Memory B cell (primary cell): ENCODE results near the gene NTPCR.

Experiments used
- ATAC-seq: fragments of 150-1000 bp; cut with Tn5 transposase; 2 replicates; pipeline ENCODE4 v1.10.0; 2021; ENCODE audit warnings: low read depth, mild to moderate bottlenecking, moderate library complexity
- DNase-seq, 2 donors: peaks; one replicate each; pipeline ENCODE4 v3.0.0; 2022; ENCODE audit warnings: low spot score in 2 of 2
- H3K27ac Mint-ChIP-seq: one replicate; pipeline ENCODE4 v1.8.0; 2022; ENCODE audit warnings: mild to moderate bottlenecking, moderate library complexity, mixed read lengths
- H3K27me3 Mint-ChIP-seq: one replicate; pipeline ENCODE4 v1.8.0; 2022; ENCODE audit warnings: mixed read lengths
- H3K36me3 Mint-ChIP-seq: one replicate; pipeline ENCODE4 v1.8.0; 2022; ENCODE audit warnings: mild to moderate bottlenecking, mixed read lengths
- H3K4me1 Mint-ChIP-seq: one replicate; pipeline ENCODE4 v1.8.0; 2022; ENCODE audit warnings: mixed read lengths
- H3K4me3 Mint-ChIP-seq: one replicate; pipeline ENCODE4 v1.8.0; 2022; ENCODE audit warnings: mild to moderate bottlenecking, moderate library complexity, mixed read lengths
- H3K9me3 Mint-ChIP-seq: one replicate; pipeline ENCODE4 v1.8.0; 2022; ENCODE audit warnings: mixed read lengths

The NTPCR gene

DNA sequence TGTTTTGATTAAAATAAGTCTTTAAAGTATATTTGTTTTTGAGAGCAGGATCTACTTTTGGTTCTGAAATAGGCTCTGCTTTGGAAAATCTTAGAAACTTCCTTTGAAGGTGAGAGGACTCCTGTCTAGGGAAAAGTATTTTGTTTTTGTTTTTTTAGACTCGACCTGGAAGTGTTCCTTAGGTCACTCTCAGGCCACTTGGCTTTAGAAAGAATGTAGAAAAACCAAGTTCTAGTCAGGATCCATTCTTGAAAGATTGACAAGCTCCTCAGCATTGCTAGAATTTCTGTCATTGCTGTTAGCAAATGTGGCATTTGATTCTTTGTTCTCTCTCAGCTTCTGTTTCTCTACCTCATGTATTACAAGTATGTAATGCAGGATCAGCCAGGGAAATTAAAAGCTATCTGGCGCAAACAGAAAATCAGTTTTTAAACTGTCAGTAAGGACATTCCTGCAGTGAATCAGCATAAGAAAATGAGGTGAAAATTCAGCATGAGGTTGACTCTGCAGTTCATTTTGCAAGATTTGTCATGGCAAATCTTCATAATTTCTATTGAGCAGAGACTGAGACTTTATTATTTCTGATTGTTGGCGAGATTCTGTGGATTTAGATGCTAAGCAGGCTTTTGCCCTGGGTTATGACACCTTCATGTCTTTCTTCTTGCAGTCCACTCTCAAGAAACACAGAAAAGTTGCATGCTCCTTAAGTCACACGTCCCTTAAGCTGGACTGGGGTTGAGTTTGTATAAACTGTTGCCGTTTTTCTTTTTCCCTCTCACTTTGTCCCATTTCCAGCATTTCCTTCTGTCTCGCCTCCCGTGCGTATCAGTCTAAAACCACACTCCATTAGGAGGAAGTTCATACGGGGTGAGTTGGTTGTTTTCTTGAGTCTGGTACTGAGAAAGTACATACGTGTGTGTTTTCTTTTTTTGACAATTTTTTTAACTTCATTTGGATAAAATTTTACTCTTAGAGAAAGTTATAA is 12.6 kb downstream of the NTPCR start:
- no peaks in the 10 kb centered on the region for H3K27me3 Mint-ChIP-seq
- peaks cover 44% of the 10 kb centered on the region for H3K36me3 Mint-ChIP-seq
- H3K9me3 Mint-ChIP-seq = peaks cover 5% of the 10 kb centered on the region
- H3K27ac Mint-ChIP-seq = no peak overlapping the region
- DNase-seq (no peak), ATAC-seq (no peak)
- peaks cover 7% of the 10 kb centered on the region for H3K4me1 Mint-ChIP-seq
- no peak overlapping the region for H3K4me3 Mint-ChIP-seq

DNA sequence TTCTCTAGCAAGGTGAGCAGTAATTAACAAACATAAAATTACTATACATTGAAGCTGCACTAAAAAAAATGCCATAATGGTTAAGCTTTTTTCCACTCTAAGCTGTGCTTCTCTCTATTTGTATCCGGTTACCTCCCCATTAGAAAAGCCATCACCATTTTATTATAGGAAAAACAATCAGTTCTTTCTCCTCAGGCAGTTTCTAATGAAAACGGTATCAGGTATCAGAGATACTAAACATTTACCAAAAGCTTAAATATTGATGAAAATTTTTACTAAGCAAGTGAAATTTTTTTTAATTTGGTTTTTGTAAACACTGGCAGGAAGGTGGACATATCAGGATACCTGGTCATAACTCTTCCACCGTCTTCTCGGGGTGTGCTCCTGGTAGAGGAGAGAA is 14.2 kb downstream of the NTPCR start:
- no peak overlapping the region for H3K4me3 Mint-ChIP-seq
- no peak for ATAC-seq
- no peak for DNase-seq
- H3K9me3 Mint-ChIP-seq = no peaks in the 10 kb centered on the region
- H3K4me1 Mint-ChIP-seq = peaks cover 7% of the 10 kb centered on the region
- H3K36me3 Mint-ChIP-seq = peaks cover 42% of the 10 kb centered on the region
- no peak overlapping the region for H3K27ac Mint-ChIP-seq
- no peaks in the 10 kb centered on the region for H3K27me3 Mint-ChIP-seq

DNA sequence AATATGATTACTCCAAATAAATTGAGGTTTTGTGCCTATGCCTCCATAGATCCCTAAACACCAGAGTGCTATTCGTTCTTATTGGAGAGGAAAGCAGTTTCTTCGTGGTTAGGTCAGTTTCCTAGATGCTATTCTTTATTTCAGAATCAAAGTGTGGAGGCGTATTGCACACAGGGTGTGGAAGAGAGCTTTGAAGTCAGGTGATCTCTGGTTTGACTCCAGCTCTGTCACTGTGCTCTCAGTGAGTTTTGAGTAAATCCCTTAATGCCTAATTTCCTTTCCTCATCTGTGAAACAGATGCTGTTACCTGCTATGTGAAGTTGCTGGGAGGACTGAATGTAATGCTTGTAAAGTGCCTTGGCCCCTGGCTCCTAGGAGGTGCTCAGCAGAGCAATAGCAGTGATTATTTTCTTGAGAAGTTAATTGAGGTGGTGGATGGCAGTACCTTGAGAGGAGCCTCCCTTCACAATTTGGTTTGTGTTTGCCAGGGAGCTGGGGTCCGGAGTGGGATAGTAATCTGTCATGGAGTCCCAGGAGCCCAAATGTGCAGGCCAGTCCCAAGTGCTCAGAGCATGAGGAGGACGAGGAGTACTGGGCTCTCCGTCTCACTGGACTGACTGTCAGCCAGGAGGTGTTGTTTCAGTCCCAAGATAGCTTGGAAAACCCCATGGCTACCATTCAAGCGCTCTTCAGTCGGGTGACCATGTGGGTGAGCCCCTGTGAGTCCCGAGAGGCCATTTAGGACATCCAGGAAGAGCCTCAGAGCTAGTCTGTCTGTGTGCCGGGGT is 14.9 kb downstream of the NTPCR start:
- no peak overlapping the region for H3K4me3 Mint-ChIP-seq
- no peak for DNase-seq

DNA sequence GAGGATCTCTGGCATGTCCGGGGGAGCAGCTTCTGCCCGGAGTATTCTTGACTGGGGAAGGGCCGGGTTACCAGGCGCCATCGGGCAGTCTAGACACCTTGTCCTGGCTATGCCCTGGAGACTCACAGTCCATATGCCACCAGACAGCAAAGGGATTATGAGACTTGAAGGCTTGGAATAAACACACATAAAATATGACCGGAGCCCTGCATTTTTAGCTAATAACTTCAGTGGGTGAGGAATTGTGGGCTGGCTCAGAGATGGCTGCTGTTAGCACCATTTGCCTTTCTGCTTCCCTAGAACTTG is 15.5 kb downstream of the NTPCR start:
- Mint-ChIP-seq H3K27ac (no peak overlapping the region), H3K27me3 (no peaks in the 10 kb centered on the region), H3K4me3 (no peak overlapping the region), H3K9me3 (no peaks in the 10 kb centered on the region), H3K4me1 (peaks cover 7% of the 10 kb centered on the region), H3K36me3 (peaks cover 49% of the 10 kb centered on the region)
- ATAC-seq (no peak), DNase-seq (no peak)

More for the DNA sequence above, 14.9 kb downstream of the NTPCR start:
- peaks cover 7% of the 10 kb centered on the region for H3K4me1 Mint-ChIP-seq
- no peaks in the 10 kb centered on the region for H3K27me3 Mint-ChIP-seq
- H3K36me3 Mint-ChIP-seq = peaks cover 48% of the 10 kb centered on the region
- no peak overlapping the region for H3K27ac Mint-ChIP-seq
- ATAC-seq = no peak
- no peaks in the 10 kb centered on the region for H3K9me3 Mint-ChIP-seq

DNA sequence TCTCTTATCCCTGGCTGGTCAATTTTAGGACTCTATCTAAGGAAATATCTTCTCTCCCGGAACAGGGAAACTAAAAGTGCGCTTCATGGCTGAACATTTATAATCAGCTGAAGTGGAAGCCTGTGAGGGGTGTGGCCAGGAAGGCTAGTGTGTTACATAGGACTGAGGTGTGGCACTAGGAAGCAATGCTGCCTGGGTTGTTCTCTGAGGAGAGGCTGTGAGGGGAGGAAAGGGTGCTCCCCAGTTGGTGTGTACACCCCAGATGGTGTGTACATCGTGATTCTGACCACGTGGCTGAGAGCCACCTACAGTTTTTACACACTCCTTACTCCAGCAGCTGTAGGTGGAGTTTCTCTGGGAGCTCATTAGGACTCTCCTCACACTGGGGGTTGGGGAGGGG is 16.3 kb downstream of the NTPCR start:
- peaks cover 51% of the 10 kb centered on the region for H3K36me3 Mint-ChIP-seq
- no peaks in the 10 kb centered on the region for H3K9me3 Mint-ChIP-seq
- H3K27ac Mint-ChIP-seq = no peak overlapping the region
- DNase-seq = peak in 1 of 2 donors; percentile 2
- no peak overlapping the region for H3K4me3 Mint-ChIP-seq
- no peak for ATAC-seq
- H3K4me1 Mint-ChIP-seq = peaks cover 4% of the 10 kb centered on the region
- no peaks in the 10 kb centered on the region for H3K27me3 Mint-ChIP-seq

DNA sequence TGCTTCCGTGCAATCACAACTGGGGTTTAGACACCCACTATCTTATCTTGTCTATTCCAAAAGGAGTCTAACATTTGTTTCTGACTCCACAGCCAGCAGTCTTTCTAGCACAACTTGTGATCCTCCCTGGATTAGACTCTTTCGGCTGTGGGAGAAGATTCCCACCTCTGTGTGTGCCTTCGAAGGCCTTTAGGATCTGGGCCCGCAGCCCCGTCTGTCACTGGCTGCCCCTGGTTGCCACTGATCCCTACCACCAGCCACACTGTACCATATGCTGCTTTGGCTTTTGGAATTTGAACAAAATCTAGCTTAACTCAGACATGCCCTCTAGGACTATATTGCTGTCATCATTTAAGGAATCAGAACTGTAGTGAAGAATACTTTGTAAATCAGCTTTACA is 18.0 kb downstream of the NTPCR start:
- H3K4me1 Mint-ChIP-seq = peaks cover 1% of the 10 kb centered on the region
- ATAC-seq (no peak), DNase-seq (no peak)
- H3K36me3 Mint-ChIP-seq = peaks cover 62% of the 10 kb centered on the region
- no peaks in the 10 kb centered on the region for H3K27me3 Mint-ChIP-seq
- no peak overlapping the region for H3K4me3 Mint-ChIP-seq
- no peak overlapping the region for H3K27ac Mint-ChIP-seq
- peaks cover 7% of the 10 kb centered on the region for H3K9me3 Mint-ChIP-seq

DNA sequence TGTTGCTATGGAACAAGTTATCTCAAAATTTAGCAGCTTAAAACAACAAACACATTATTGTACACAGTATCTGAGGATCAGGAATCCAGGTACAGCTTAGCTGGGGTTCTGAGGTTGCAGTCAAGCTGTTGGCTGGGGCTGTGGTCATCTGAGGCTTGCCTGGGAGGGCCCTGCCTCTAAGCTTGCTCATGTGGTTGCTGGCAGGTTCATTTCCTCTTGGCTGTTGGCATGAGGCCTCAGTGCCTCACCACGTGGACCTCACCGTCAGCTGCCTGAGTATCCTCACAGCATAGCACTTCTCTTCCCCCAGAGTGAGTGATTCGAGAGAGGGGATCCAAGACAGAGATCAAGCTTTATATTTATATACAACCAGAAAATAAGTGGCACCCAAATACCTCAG is 18.6 kb downstream of the NTPCR start:
- H3K9me3 Mint-ChIP-seq = peaks cover 11% of the 10 kb centered on the region
- ATAC-seq = no peak
- no peaks in the 10 kb centered on the region for H3K27me3 Mint-ChIP-seq
- no peak for DNase-seq
- no peaks in the 10 kb centered on the region for H3K4me1 Mint-ChIP-seq
- H3K4me3 Mint-ChIP-seq = no peak overlapping the region
- H3K27ac Mint-ChIP-seq = no peak overlapping the region
- H3K36me3 Mint-ChIP-seq = peaks cover 64% of the 10 kb centered on the region

DNA sequence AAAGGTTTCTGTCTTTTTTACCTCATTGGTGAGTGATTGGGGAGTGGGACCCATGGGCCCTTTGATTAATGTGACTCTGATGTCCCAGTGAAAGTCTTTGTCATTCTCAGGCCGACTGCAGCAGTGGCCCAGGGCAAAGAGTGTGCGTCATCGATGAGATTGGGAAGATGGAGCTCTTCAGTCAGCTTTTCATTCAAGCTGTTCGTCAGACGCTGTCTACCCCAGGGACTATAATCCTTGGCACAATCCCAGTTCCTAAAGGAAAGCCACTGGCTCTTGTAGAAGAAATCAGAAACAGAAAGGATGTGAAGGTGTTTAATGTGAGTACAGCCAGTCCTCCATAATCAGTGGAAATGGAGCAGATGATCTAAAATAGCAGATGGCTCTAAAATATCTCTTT is 19.4 kb downstream of the NTPCR start:
- ATAC-seq (no peak), DNase-seq (no peak)
- H3K27me3 Mint-ChIP-seq = no peaks in the 10 kb centered on the region
- H3K36me3 Mint-ChIP-seq = peaks cover 69% of the 10 kb centered on the region
- H3K9me3 Mint-ChIP-seq = peaks cover 13% of the 10 kb centered on the region
- H3K4me3 Mint-ChIP-seq = no peak overlapping the region
- H3K27ac Mint-ChIP-seq = no peak overlapping the region
- no peaks in the 10 kb centered on the region for H3K4me1 Mint-ChIP-seq

DNA sequence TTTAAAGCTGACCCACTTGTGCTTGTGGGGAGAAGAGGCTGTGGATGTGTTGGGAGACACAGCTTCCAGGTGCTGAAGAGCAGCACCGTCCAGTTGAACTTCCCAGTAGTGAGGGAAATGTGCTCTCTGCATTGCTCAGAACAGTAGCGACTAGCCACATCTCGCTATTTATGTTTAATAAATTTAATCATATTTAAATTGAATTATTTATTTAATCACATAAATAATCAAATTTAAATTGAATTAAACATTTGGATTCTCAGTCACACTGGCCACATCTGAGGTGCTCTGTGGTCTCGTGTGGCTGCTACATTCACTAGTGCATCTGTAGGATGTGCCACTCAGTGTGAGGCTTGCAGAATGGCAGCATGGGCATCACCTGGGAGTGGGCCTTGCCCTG is 20.1 kb downstream of the NTPCR start:
- no peaks in the 10 kb centered on the region for H3K27me3 Mint-ChIP-seq
- no peak overlapping the region for H3K27ac Mint-ChIP-seq
- no peak for DNase-seq
- peaks cover 13% of the 10 kb centered on the region for H3K9me3 Mint-ChIP-seq
- no peak overlapping the region for H3K4me3 Mint-ChIP-seq
- H3K36me3 Mint-ChIP-seq = peaks cover 65% of the 10 kb centered on the region
- ATAC-seq = no peak
- no peaks in the 10 kb centered on the region for H3K4me1 Mint-ChIP-seq

DNA sequence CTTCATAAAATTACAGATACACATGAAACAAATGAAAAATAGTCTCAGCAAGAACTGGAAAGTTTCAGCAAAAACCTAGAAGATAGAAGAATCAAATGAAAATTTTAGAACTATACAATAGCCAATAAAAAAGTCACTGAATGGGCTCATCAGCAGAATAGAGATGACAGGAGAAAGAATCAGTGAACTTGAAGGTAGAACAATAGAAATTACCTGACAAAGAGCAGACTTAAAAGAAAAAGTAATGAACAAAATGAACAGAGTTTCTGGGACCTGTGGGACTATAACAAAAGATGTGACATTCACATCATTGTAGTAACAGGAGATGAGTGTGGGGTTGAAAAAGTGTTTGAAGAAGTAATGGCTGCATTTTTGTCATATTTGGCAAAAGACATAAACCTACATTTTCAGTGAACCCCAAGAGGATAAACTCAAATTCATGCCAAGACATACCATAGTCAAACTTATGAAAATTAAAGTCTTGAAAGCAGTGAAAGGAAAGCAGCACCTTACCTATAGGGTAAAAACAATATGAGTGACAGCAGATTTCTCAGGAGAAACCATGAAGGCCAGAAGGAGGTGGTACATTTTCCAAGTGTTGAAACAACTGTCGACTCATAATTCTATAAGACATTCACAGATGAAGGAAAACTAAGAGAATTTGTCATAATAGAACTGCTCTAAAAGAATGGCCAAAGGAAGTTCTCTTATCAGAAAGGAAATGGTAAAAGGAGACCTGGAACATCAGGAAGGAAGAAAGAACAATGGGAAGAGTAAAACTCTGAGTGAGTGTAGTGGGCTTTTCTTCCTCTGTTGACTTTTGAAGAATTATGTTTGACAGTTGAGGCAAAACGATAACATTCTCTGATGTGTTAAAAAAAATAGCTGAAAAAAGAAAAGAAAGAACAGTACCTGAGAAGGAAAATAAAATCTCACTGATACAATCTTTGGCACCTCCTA is 23.5 kb downstream of the NTPCR start:
- Mint-ChIP-seq H3K36me3 (peaks cover 64% of the 10 kb centered on the region), H3K27ac (no peak overlapping the region), H3K9me3 (peaks cover 13% of the 10 kb centered on the region), H3K4me1 (peaks cover 11% of the 10 kb centered on the region), H3K4me3 (no peak overlapping the region), H3K27me3 (no peaks in the 10 kb centered on the region)
- ATAC-seq (no peak), DNase-seq (no peak)

DNA sequence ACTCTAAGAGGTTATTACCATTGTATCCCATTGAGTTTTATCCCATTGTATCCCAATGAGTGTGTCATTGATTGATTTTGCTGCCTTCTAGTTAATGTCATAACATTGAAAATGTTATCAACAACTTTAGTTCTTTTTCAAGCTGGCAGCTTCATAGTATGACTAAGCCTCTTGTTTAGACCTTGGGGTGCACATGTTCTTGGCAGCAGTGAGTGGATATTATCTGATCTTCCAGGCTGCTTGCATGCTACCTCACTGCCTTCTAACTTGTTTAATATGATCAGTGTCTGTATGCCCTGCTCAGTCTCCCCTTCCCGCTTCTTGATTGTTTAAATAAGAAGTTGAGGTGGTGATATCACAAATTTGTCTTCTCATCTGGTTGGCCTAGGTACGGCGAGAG is 24.6 kb downstream of the NTPCR start:
- DNase-seq (no peak), ATAC-seq (no peak)
- H3K4me1 Mint-ChIP-seq = peaks cover 11% of the 10 kb centered on the region
- peaks cover 13% of the 10 kb centered on the region for H3K9me3 Mint-ChIP-seq
- H3K4me3 Mint-ChIP-seq = no peak overlapping the region
- H3K27ac Mint-ChIP-seq = no peak overlapping the region
- H3K27me3 Mint-ChIP-seq = no peaks in the 10 kb centered on the region
- H3K36me3 Mint-ChIP-seq = peaks cover 54% of the 10 kb centered on the region

DNA sequence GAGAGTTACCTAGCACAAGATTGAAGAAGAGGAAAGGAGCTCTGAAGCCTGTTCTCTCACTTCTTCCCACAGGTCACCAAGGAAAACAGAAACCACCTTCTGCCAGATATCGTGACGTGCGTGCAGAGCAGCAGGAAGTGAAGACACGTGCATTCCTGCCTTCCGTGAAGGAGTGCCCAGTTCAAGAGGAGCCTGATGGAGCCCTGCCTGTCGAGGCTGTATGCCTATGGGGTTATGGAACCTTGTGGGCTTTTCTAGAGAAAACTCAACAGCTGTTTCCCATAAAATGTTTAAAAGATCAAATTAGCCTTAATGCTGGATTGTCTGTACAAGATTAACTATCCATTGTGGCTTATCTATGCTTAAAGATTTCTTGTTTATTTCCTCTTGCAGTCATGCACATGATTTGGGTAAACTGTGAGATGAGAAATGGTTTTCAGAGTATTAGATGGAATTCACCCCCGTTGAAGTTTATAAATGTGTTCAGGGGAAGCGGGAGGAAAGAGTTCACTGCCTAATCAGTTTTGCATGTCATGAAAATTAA is 27.8 kb downstream of the NTPCR start:
- peaks cover 11% of the 10 kb centered on the region for H3K4me1 Mint-ChIP-seq
- peaks cover 9% of the 10 kb centered on the region for H3K9me3 Mint-ChIP-seq
- no peak overlapping the region for H3K4me3 Mint-ChIP-seq
- H3K36me3 Mint-ChIP-seq = peaks cover 33% of the 10 kb centered on the region
- ATAC-seq (peak; percentile 51), DNase-seq (no peak)
- H3K27ac Mint-ChIP-seq = peak overlapping the region; percentile 75
- no peaks in the 10 kb centered on the region for H3K27me3 Mint-ChIP-seq

DNA sequence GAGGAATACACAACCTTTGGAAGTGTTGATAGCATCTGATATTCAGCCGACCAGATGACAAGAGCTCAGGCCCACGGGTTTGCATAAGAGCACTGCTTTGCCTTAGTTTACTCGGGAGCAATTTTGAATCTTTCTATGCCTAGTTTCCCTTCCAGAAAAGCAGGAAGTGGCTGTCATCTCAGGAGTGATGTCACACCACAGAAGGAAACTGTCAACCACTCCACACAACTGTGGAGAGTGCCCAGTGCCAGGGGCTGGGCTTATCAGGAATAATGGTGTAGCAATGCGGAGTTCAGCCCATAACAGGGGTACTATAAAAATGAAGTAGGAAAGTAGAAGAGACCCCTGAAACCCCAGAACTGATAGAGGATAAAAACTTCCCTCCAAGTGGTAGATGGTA is 28.4 kb downstream of the NTPCR start:
- Mint-ChIP-seq H3K9me3 (peaks cover 3% of the 10 kb centered on the region), H3K4me1 (peaks cover 11% of the 10 kb centered on the region), H3K27ac (peak overlapping the region; percentile 75), H3K4me3 (no peak overlapping the region), H3K27me3 (no peaks in the 10 kb centered on the region), H3K36me3 (peaks cover 29% of the 10 kb centered on the region)
- no peak for ATAC-seq
- DNase-seq = no peak
